T-helper 2 cell (primary cell): ENCODE results near the gene GCLC.
"Not testable (repeated sequence)": the region's sequence is repeated elsewhere in the genome, so short reads cannot be mapped to it uniquely, and the experiment has no call there.

Source experiments
- DNase-seq, 5 experiments: peaks; one replicate each; pipeline versions ENCODE4 v3.0.0 to v3.0.0-alpha.2; 2012 to 2022

Gene GCLC

DNA sequence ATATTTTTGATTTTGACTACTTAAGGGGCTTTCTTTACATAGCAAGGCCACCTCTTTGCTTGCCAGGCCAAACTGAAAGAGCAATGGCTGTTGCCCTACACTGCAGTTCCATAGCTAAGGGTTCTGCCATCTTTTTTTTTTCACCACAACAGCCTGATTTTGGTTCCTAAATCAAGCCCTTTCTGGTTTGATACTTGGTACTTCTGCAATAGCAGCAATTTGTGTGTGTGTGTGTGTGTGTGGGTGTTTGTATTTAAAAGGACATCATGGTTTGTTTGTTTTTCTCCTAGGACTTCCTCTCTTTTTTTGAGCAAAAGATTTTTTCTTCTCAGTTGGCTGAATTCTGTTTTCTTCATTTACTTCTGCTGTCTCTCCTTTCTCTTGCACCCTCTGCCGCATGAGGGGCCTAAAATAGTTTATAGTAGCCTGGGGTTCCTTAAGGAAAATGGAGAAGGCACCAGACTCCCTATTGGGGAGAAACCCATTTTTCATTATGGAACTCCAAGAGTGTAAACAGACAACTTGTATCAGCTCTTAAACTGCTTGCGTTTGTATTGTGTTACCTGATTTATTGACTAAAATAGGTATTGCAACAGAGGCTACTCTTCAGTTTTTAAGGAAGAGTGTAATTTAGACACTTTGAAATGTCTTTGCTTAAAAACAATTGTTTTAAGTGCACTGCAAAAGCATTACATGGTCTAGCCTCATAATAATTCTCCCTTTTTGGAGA is 12.2 kb upstream of the GCLC start:
- no peak for DNase-seq

DNA sequence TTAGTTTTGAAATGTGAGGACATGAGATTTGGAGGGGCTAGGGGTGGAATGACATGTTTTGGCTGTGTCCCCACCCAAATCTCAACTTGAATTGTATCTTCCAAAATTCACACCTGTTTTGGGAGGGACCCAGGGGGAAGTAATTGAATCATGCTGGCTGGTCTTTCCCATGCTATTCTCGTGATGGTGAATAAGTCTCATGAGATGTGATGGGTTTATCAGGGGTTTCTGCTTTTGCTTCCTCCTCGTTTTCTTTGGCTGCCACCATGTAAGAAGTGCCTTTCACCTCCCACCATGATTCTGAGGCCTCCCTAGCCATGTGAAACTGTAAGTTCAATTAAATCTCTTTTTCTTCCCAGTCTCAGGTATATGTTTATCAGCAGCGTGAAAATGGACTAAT is 8.7 kb upstream of the GCLC start:
- DNase-seq: not testable (repeated sequence)

DNA sequence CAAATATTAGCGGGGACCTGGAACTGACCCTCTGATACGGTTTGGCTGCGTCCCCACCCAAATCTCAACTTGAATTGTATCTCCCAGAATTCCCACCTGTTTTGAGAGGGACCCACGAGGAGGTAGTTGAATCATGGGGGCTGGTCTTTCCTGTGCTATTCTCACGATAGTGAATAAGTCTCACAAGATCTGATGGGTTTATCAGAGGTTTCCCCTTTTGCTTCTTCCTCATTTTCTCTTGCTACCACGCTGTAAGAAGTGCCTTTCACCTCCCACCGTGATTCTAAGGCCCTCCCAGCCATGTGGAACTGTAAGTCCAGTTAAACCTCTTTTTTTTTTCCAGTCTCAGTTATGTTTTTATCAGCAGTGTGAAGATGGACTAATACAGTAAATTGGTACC is 6.8 kb upstream of the GCLC start:
- DNase-seq: not testable (repeated sequence)

DNA sequence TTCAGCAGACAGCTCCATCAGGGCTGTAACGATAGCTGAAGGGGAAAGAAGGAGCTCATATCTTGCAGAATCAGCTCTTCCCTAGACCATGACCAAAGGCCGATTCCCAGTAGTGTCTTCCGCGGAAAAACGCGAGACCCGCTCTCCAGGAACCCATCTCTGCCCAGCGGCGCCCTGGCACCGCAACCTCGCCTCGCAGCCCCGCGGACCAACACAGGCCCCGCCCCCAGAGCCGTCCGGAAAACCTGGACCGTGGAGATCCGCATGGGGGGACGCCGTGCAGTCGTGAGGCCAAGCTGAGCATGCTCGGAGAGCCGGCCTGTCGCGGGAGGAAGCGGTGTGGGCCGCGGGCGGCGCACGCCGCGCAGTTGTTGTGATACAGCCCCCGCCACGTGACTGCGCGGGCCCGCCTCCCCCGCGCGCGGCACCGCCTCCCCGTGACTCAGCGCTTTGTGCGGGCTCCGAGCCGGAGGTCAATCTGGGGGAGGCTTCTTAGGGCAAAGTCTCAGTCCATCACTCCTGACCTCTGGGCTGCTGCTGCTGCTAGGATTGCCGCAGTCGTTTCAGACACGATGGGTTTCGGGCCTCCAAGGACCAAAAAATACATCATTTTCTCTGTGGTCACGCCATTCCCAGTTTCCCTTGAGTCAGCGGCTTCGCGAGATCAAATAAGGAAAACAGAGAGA is 3.1 kb upstream of the GCLC start:
- DNase-seq: peak; percentile 83 to 99 (median 91)

DNA sequence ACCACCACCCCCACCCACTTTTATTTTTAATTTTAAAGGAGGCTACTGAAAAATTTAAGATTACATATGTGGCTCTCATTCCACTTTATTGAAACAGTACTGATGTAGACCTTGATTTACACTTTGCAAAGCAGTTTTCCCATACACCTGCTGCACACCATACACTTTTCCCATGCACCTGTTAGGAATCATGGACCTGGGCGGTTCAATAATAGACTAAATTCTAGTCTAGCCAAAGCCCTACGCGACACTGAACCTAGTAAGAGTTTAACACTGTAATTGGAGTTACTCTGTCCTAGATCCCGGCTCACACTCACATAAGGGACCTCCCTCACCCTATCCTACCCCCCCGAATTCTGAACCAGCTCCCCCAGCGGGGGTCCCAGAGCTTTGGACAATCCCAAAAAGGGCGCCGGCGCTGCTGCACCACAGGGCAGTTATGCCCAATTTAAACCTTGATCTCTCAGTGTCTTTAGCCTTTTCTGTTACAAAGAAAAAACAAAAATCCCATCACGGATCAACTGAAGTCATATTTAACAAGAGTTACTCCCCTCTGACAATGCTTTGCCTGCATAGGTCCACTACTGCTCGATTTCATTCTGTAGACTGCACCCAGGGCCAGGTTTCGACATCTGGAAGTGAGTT is 2.4 kb upstream of the GCLC start:
- no peak for DNase-seq

DNA sequence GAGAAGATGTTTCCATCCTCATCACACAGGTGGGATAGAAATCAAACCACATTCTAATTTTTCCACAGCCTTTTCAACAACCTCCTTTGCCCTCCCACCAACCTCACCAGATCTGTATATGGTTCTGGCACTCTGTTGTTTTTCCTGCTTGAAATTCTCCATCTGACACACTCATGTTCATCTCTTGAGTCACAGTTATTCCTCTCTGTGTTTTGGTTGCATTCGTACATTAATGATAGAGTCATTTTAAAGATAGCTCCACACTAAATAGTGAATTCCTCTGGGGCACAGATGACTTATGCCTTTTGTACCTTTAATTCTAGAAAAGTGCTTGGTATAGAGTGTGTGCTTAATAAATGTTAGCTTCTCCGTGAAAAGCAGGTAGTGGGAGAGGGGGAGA is 1.4 kb upstream of the GCLC start:
- no peak for DNase-seq

DNA sequence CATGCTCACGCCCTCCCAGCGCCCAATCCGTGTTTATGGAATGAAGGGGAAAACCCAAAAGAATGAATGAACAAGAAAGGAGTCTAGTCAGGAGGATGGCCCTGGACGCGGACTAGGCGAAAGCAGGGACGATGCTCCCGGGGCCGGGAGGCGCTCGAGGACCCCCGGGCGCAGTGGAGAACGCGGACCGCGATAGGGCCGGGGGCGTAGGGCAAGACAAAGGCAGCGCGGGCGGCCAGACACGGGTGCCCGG is 758 bp downstream of the GCLC start:
- DNase-seq: peak in 1 of 5 experiments; percentile 1

DNA sequence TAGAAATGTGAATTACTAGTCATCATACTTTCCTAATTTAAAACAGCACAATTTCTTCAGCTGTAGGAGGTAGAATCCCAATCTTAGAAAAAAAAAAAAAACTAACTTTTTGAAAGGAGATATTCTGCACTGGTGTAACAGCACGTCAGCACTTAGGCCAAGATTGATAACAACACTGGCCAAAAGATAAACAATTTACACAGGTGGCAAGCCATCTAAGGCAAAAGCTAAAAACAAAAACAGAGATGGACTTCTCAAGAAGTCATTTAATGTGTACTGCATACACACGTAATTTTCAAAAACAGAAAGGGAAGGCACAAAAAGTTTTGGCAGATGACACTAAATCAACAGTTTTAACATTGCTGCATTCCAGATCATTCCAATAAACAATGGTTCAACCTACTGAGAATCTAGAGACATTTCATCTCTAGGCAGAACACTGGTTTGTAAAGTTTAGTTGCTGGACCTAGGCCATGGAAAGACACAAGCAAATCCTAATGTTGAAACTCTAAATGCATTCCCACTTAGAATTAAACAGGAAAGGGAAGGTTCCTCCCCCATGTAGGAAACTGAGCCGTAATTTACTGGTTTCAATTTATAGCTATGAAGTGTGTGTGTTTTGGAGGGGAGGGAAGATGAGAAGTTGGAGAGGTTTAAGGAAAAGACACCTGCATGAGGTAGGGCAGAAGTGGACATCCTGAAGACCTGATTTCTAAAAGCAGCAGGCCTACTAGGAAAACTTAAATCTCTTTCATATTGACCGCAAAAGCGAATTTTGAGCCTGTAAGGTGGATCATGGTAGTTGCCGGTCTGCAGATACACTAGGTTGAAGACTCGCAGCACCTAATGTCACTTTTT is 1.3 kb downstream of the GCLC start:
- peak in 1 of 5 experiments; percentile 37 for DNase-seq

DNA sequence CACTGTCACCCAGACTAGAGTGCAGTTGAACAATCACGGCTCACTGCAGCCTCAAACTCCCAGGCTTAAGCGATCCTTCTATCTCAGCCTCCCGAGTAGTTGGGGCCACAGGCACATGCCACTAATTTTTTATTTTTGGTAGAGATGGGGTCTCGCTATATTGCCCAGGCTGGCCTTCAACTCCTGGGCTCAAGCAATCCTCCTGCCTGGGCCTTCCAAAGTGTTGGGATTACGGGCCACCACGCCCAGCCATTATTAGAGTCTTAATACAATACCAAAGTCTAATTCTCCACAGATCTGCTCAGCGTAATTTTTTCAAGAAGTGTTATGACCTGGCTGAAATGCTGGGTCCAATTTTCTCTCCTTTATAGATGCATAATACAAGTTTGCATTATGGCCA is 3.0 kb downstream of the GCLC start:
- DNase-seq: no peak

DNA sequence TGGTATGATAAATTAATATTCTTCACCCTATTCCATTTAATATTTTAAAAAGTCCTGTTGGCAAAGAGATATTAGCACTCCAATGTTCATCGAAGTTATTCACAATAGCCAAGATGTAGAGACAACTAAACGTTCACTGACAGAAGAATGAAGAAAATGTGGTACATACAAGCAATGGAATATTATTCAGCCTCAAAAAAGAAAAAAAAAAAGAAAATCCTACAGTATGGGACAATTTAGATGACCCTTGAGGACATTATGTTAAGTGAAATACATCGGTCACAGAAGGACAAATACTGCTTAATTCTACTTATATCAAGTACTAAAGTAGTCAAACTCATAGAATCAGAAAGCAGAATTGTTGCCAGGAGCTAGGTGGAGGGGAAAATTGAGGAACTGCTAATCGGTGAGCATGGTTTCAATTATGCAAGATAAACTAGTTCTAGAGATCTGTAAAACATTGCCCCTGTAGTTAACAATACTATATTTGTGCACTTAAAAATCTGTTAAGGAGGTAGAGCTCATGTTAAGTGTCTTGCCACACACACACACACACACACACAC is 4.7 kb downstream of the GCLC start:
- no peak for DNase-seq

DNA sequence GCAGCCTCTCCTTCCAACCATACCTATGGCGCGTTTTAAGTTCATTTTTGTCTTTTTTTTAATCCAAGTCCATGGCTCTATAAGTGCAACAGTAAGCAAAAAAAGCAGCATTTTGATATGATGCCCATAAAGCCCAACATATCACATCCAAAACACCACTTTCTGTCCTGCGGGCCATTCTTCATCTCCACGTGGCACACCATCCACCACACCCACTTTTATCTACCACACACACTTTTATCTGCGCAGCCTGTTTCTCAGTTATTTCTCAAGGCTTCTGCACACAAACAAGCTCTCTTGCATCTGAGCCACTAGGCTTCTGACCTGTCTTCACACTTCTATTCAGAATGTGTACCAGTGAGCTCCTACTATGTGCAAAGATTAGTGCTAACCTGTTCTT is 5.3 kb downstream of the GCLC start:
- no peak for DNase-seq

DNA sequence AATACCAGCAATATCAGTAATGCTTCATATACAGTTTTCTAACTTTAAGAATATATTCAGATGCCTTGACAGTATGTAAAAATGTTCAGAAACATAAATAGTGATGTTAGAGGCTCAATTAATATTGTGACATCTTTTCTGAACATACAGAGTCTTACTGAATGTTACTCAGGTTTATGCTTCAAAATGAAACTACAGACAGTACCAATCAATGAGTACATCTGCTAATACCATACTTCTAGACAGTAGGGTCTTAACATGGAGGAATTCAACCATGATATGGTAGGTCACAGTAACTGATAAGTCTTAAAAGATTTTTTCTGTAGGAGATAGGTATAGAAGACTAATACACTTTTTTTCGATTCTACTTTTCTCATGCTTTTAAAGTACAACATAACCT is 8.3 kb downstream of the GCLC start:
- DNase-seq: peak in 1 of 5 experiments; percentile 20

DNA sequence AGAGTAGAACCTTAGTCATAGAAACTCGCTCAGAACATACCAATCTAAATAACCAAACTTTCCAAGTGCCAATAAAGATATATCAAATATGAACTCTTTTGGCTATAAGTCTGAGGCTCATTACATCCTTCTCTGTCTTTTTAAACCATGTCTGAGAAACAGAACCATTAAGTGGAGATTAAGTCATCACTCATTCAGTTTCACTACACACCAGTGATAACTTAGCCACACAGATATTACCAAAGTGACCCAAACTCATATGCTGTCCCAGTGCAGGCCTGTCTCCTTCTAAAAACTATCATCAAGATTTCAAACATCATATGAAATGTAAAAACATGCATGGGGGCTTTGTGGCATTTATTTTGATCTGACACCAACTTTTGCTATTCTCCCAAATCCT is 12.0 kb downstream of the GCLC start:
- no peak for DNase-seq

DNA sequence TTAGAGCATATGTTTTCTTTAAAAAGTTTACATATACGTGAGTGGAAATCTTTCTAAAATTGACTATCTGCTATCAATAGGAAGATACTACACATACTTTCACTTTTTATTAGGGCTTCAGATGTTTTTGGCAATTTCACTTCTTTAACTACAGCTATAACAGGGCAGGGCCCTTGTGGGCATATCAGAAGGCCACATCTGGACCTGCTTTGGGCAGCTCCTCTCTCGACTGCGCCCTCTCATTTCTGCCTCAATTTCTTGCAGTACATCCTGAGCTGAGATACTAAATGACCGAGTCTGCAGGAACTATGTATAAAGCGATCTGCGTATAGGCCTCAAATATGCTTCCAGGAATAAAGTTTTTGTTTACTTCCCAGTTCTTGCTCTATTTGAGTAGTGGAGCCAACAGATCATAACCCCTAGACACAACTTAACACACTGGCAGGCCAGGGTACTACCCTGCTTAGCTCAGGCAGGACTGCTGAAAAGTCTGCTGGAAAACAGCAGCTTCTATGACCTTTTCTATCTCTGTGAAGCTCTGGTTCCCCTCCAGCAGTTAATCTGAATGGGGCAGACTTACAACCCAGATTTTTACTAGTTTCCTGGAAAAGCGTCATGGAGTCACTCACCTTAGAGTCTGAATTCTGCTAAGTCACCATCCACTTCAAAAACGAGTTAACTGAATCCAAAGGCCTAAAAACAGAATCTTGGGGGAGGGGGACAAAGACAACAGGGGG is 12.7 kb downstream of the GCLC start:
- peak in 1 of 5 experiments; percentile 37 for DNase-seq

DNA sequence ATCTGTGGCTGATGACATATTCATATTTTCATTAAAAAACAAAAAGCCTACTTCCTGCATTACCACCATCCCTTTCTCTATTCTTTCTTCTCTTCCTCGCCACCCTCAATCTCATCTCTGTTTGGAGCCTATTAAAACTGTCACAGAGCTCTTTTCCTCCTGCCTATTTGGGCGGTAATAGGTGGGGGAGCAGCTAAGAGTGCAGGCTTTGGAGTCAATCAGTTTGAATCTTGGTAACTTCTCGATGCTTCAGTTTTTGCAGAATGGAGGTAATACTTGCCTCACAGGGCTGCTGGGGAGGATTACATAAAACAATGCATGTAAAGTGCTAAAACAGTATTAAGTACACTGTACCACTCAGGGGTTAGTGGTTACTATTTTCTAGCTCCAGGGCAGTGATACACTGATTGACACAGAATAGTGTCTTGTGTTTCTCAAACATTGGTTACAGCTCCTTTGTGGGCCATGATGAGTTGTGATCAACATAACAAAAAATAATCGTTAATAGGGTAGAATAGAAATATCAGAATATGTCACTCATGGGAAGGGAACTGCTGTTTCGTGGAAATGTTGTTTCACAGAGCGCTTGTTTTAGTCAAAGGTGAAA is 14.0 kb downstream of the GCLC start:
- no peak for DNase-seq

DNA sequence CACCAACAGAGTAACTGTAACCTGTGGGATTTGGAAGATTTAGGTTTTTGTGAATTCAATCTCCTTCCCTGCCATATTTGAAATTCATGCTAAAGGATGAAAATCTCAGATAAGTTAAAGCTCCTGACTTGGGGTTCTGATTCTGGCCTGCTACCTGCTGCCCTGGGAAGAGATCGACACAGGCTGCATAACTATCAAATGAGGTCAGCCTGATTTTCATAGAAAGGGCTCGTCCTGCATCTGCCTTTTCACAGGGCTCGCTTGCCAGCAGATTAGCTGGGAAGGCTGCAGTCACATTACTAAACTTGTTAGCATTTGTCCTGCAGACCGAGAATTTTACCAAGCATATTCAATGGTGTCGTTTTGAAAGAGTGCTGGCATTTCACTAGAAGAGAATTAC is 14.6 kb downstream of the GCLC start:
- no peak for DNase-seq

DNA sequence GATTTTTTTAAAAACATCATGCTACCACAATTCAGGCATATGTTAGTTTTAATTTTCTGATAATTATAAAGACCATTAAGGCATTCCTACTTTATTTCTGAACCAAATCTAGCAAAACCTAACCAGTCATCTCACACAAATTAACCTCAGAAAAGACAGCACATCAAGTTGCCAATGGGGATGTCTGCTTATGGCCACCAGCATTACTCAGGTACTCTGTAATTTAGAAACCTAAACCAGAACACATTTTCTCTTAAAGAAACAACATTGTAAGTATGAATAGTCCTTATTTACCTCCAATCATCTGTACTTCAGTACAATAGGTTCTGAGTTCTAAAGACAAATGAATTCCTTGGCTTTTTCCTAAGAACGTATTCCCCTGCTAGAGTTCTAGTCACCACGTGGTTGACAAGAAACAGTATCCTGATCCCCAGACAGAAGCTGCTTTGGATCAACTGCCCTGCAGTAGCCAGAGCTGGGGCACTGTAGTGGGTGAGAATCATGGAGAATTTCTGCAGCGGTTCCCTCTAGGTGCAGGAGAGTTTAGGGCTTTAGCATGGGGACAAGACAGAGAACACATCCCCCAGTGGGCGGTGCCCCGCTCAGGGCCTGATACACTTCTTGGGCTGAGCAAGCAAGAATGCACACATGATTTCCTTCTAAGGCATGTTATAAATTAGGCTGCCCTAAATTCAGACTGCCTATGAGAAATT is 15.4 kb downstream of the GCLC start:
- DNase-seq: peak in 1 of 5 experiments; percentile 35

DNA sequence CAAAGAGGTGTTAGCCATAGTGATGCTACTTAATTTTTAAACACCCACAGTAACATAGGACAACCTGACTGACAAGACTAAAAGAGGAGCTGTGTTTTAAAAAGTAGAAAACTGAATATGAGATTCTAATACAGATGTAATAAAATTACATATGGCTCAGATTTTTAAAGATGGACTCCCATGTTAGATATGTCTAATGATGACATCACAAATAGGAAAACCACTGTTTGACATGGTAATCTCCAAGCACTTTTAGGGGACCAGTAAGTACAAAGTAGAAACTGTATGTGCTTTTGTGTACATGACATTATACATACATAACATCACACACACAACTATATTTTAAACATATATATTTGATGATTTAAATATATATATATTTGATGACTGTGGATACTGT is 16.8 kb downstream of the GCLC start:
- no peak for DNase-seq

DNA sequence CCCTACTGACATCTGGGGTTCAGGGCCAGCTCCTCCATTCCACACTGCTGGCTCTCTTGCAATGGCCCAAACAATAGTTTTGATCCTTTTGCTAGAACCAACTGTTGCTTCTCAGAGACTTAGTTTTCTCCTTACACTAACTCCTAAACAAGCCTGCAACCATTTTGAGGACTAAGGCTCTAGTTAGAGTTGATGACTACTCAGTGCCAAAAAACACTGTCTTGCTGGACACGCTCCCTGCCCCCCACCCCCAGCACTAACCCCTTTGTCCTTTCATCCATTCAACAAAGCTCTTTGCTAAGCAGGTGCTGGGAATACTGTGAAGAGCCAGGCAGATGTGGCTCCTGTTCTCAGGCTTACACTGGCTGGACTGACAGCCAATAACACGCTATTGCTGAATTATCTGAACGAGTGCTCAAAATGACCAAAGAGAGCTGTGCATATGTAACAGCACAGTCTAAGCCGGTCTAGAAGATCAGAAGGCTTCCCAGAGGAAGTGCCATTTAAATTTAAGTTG is 17.6 kb downstream of the GCLC start:
- DNase-seq: no peak

DNA sequence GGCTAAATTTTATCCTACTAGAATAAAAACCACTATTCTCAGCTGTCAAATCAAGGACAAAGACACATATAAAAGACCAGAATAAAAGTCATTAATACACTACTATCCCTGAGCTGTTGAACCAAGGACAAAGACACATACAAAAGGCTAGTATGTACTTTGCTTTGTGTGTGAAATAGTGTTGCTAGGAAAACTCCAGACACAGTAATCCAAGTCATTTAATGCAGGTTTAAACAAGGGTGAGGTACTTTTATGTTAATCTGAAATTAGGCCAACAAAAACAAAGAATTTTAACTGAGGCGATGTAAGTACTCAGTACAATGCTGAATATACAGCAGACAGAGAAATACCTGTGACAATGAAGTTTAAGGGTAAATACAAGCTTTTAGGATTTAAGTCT is 18.9 kb downstream of the GCLC start:
- DNase-seq: no peak

DNA sequence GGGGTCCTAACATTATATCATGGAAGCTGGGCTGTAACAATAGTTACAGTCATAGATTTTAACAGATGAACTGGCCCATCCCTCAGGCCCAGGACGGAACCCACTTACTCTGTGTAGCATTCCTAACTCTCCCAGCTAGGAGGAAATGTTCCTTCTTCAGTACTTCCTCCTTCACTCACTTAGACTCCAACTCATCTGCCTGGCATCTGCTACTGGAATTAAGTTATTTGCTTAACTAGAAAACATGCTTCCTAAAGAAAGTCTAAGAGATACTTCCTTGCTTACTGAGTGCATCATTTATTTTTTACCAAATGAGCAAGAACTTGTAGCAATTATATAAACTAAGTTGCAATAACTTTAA is 20.5 kb downstream of the GCLC start:
- no peak for DNase-seq
